K562 (cell line): ENCODE data around the gene ZNF552. TPM values are rescaled to one million over a fixed set of nuclear protein-coding genes. Genes with fewer than 3 reads are reported as not detected.
"Not testable (repeated sequence)": the region's sequence is repeated elsewhere in the genome, so short reads cannot be mapped to it uniquely, and the experiment has no call there.

Experiments
- ATAC-seq: fragments of 200-7000 bp; cut with Tn5 transposase; 3 replicates; pipeline ENCODE4 v1.9.1; 2020; ENCODE audit warnings: moderate library complexity
- BruUV-seq: library from RNA; stranded (reverse); fragments of 400-500 nt; replicated peaks from 2 replicates; lab custom pipeline; 2021; lab: Mats Ljungman, UMichigan
- CTCF ChIA-PET: fragments of 300-600 bp; formaldehyde crosslinking; extraction: SDS; loops from one replicate; lab custom pipeline; 2021; ENCODE audit warnings: low intra/inter-chr PET ratio; lab: Yijun Ruan, JAX
- POLR2A ChIA-PET: fragments of 300-600, 350-650 bp; sonication (Branson Sonifier 250); formaldehyde crosslinking; extraction: SDS; loops from one replicate; lab custom pipeline; 2021; ENCODE audit warnings: antibody characterized with exemption, inconsistent platforms; lab: Yijun Ruan, JAX
- DNase-seq, 4 experiments: peaks; one replicate each; pipeline versions ENCODE4 v3.0.0 to v3.0.0-alpha.2; 2011 to 2018; ENCODE audit warnings: low spot score in 3 of 4, mixed read lengths in 3 of 4; ENCODE audit errors: extremely low read depth in 1 of 4
- FAIRE-seq: peaks from 2 replicates; lab custom pipeline; 2011; peaks lifted over from hg19 to GRCh38; lab: Jason Lieb, UNC
- H2AFZ ChIP-seq: 2 replicates; pipeline ENCODE4 v1.6.0; 2011; ENCODE audit warnings: low read depth, low read length, control low read depth, inconsistent platforms
- H3K27ac ChIP-seq: fragments of 200-600 bp; 3 replicates; pipeline ENCODE4 v1.8.0; 2011; ENCODE audit warnings: low read depth, mild to moderate bottlenecking, control low read depth, inconsistent platforms, low read length, moderate library complexity, mixed read lengths; ENCODE audit errors: extremely low read depth
- H3K27me3 ChIP-seq, 2 experiments: fragments of 300-600 bp in 1 of 2; 2 replicates in 1 of 2; 3 replicates in 1 of 2; pipeline versions ENCODE4 v1.6.0 to v1.8.0; 2011; ENCODE audit warnings: inconsistent platforms in 2 of 2, low read length in 2 of 2, mild to moderate bottlenecking in 1 of 2, mixed read lengths in 1 of 2, moderate library complexity in 1 of 2; ENCODE audit not compliant: control insufficient read depth in 2 of 2, insufficient read depth in 2 of 2
- H3K36me3 ChIP-seq: fragments of 300-600 bp; 3 replicates; pipeline ENCODE4 v1.8.0; 2011; ENCODE audit warnings: mild to moderate bottlenecking, low read length, inconsistent platforms; ENCODE audit not compliant: control insufficient read depth, insufficient read depth
- H3K4me1 ChIP-seq, 2 experiments: fragments of 200-600 bp in 1 of 2; replicated peaks in 1 of 2; 2 replicates in 1 of 2; 3 replicates in 1 of 2; pipeline versions ENCODE4 v1.5.1 to v1.8.0; 2011; ENCODE audit warnings: inconsistent platforms in 2 of 2, low read length in 2 of 2, mild to moderate bottlenecking in 1 of 2, mixed read lengths in 1 of 2, moderate library complexity in 1 of 2; ENCODE audit not compliant: control insufficient read depth in 2 of 2, insufficient read depth in 2 of 2
- H3K4me2 ChIP-seq: 2 replicates; pipeline ENCODE4 v1.6.1; 2011; ENCODE audit warnings: low read length, control low read depth, inconsistent platforms, mixed read lengths; ENCODE audit not compliant: insufficient read depth
- H3K4me3 ChIP-seq: fragments of 200-600 bp; sonication (generic), shearing (Covaris generic); 2 replicates; pipeline ENCODE4 v1.5.1; 2016; ENCODE audit warnings: control low read depth, inconsistent platforms
- H3K79me2 ChIP-seq: fragments of 200-600 bp; 3 replicates; pipeline ENCODE4 v1.8.0; 2011; ENCODE audit warnings: low read length, inconsistent platforms; ENCODE audit not compliant: control insufficient read depth, insufficient read depth
- H3K9ac ChIP-seq, 2 experiments: 2 replicates each; pipeline versions ENCODE4 v1.6.0 to v1.6.1; 2011; ENCODE audit warnings: low read depth in 2 of 2, low read length in 2 of 2, control low read depth in 1 of 2, inconsistent platforms in 1 of 2, mild to moderate bottlenecking in 1 of 2, mixed read lengths in 1 of 2; ENCODE audit not compliant: insufficient read depth in 1 of 2
- H3K9me1 ChIP-seq: one replicate; pipeline ENCODE4 v1.6.0; 2011; ENCODE audit warnings: inconsistent platforms, mild to moderate bottlenecking, low read length, moderate library complexity; ENCODE audit not compliant: control insufficient read depth, insufficient read depth
- H3K9me3 ChIP-seq: replicated peaks from 2 replicates; pipeline ENCODE4 v1.5.1; 2011; ENCODE audit warnings: low read depth, low read length, inconsistent platforms; ENCODE audit not compliant: control insufficient read depth, insufficient read depth
- H4K20me1 ChIP-seq: replicated peaks from 2 replicates; pipeline ENCODE4 v1.6.1; 2011; ENCODE audit warnings: low read length, inconsistent platforms, mixed read lengths; ENCODE audit not compliant: control insufficient read depth, insufficient read depth
- E2F8 ChIP-seq: fragments of 450-650 bp; IDR thresholded peaks from 2 replicates; pipeline ENCODE4 v1.7.1; 2018; ENCODE audit warnings: mild to moderate bottlenecking, low read depth; ENCODE audit not compliant: partially characterized antibody
- EP300 ChIP-seq: IDR thresholded peaks from 2 replicates; pipeline ENCODE4 v1.6.1; 2012; ENCODE audit warnings: low read length, improper control_type of control experiment
- FOXM1 ChIP-seq, 2 experiments: fragments of 450-650 bp in 1 of 2; sonication (generic) in 1 of 2; formaldehyde crosslinking in 1 of 2; IDR thresholded peaks; 2 replicates each; pipeline versions ENCODE4 v1.6.1 to v1.9.0; 2017 to 2022; ENCODE audit warnings: low read depth in 2 of 2, mild to moderate bottlenecking in 2 of 2, missing genetic modification reagents in 1 of 2, moderate library complexity in 1 of 2
- ZKSCAN1 ChIP-seq: fragments of 150-350 bp; IDR thresholded peaks from 2 replicates; pipeline ENCODE4 v1.6.1; 2016; ENCODE audit warnings: low read depth, low read length
- ZNF23 ChIP-seq: fragments of 250-450 bp; sonication (Bioruptor Pico); IDR thresholded peaks from 2 replicates; pipeline ENCODE4 v1.4.0; 2020; ENCODE audit warnings: mild to moderate bottlenecking
- whole genome bisulfite sequencing: fragments of 100-300 bp; shearing (Covaris generic); methylation state at CpG from one replicate; pipeline ENCODE4 v1.1.6; 2016; ENCODE audit warnings: low coverage, mixed read lengths; ENCODE audit not compliant: insufficient coverage; ENCODE audit errors: missing lambda C conversion rate; 5-methylcytosine and 5-hydroxymethylcytosine counted together
- in situ Hi-C: fragments of 300-500 bp; cut with MboI; formaldehyde crosslinking; loops from 4 replicates; pipeline ENCODE4 v1.15.0; 2018; ENCODE audit warnings: inconsistent platforms, mixed read lengths
- intact Hi-C: fragments of 100-400 bp; cut with micrococcal nuclease; formaldehyde crosslinking; loops from 2 replicates; pipeline ENCODE4 v1.14.2; 2022
- polyA plus RNA-seq, 8 experiments: library from polyadenylated mRNA; depleted of rRNA in 4 of 8; stranded (reverse) in 5 of 8; unstranded in 3 of 8; fragments of >200 nt; fragmentation: Nextera tagmentation in 2 of 8; fragmentation: Illumina TruSeq in 1 of 8; extraction: Ambion mirVana in 2 of 8; extraction: Trizol in 1 of 8; gene quantifications; 2 replicates each; pipeline versions ENCODE4 v1.2.1 to v1.2.3, GENCODE V29; 2011 to 2014; ENCODE audit warnings: inconsistent platforms in 1 of 8, missing spikeins in 1 of 8
- total RNA-seq, 7 experiments: library from RNA; depleted of rRNA in 6 of 7; stranded (reverse); fragments of >200 nt in 6 of 7; fragmentation: Illumina TruSeq in 2 of 7; extraction: Trizol in 2 of 7; gene quantifications; 2 replicates each; pipeline versions ENCODE4 v1.2.1 to v1.2.3, GENCODE V29; 2011 to 2021; ENCODE audit warnings: low replicate concordance in 1 of 7
- TF ChIP-seq, protein P1 (sequence below): sonication (generic); formaldehyde crosslinking; IDR thresholded peaks from 2 replicates; pipeline ENCODE4 v1.8.1; 2022; ENCODE audit warnings: missing genetic modification reagents
- TF ChIP-seq, protein P2 (sequence below): sonication (generic); formaldehyde crosslinking; IDR thresholded peaks from 2 replicates; pipeline ENCODE4 v1.8.1; 2023; ENCODE audit warnings: mild to moderate bottlenecking, missing genetic modification reagents, moderate library complexity

ZNF552 gene
- total and polyA plus RNA-seq, 9 of the 15 experiments (the other 6 are each of a cell fraction or from before 2014, with no cell fraction given) = 4.4 to 12.4 (median 8.5) TPM

GRCh38 chr19:57800696-57801095, 14.0 kb downstream of the ZNF552 start:
- intact Hi-C loops (no loop called here), in situ Hi-C loops (no loop called here)
- Histone ChIP-seq H4K20me1 (no peaks in the 10 kb centered on the region), H3K27ac (no peak overlapping the region), H3K9ac (no peak overlapping the region), H3K27me3 (no peaks in the 10 kb centered on the region), H3K4me3 (no peak overlapping the region), H2AFZ (no peak overlapping the region), H3K36me3 (peaks cover 16% of the 10 kb centered on the region; the same call in 2 of the 3 replicates), H3K79me2 (no peaks in the 10 kb centered on the region), H3K4me2 (no peak overlapping the region), H3K4me1 (peaks cover 2 to 5% of the 10 kb centered on the region in 2 experiments; a peak in 4 of 5 replicates), H3K9me1 (no peaks in the 10 kb centered on the region), H3K9me3 (no peaks in the 10 kb centered on the region)
- no peak for DNase-seq
- BruUV-seq = no TSS peak
- 87% methylated on average over 5 of the region's 5 CpGs for WGBS
- TF ChIP-seq, protein P1, sequence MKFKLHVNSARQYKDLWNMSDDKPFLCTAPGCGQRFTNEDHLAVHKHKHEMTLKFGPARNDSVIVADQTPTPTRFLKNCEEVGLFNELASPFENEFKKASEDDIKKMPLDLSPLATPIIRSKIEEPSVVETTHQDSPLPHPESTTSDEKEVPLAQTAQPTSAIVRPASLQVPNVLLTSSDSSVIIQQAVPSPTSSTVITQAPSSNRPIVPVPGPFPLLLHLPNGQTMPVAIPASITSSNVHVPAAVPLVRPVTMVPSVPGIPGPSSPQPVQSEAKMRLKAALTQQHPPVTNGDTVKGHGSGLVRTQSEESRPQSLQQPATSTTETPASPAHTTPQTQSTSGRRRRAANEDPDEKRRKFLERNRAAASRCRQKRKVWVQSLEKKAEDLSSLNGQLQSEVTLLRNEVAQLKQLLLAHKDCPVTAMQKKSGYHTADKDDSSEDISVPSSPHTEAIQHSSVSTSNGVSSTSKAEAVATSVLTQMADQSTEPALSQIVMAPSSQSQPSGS (CRISPR knock-in tag) = no peak
- TF ChIP-seq E2F8 (no peak), EP300 (no peak), ZKSCAN1 (peak; percentile 51; the same call in 1 of the 2 replicates), ZNF23 (no peak), FOXM1 (IDR thresholded peaks at IDR 0.05; ENCODE audit: low read depth) (no peak), FOXM1 (CRISPR knock-in tag; IDR thresholded peaks at IDR 0.05; ENCODE audit: low read depth) (no peak)
- TF ChIP-seq, protein P2, sequence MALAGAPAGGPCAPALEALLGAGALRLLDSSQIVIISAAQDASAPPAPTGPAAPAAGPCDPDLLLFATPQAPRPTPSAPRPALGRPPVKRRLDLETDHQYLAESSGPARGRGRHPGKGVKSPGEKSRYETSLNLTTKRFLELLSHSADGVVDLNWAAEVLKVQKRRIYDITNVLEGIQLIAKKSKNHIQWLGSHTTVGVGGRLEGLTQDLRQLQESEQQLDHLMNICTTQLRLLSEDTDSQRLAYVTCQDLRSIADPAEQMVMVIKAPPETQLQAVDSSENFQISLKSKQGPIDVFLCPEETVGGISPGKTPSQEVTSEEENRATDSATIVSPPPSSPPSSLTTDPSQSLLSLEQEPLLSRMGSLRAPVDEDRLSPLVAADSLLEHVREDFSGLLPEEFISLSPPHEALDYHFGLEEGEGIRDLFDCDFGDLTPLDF (CRISPR knock-in tag) = no peak
- ChIA-PET CTCF (no interaction called here), POLR2A (interaction anchor here (0.9 to 1.0 kb wide), 2 partner anchors 15 to 20 kb away, joined by 3 read pairs; no protein-coding TSS in a partner anchor)
- no peak for ATAC-seq
- FAIRE-seq = no peak

GRCh38 chr19:57796580-57796979, 18.1 kb downstream of the ZNF552 start:
- FAIRE-seq = not testable (repeated sequence)

More at GRCh38 chr19:57796580-57796979, 18.1 kb downstream of the ZNF552 start:
- CTCF ChIA-PET, intact Hi-C loops, in situ Hi-C loops, H3K9ac ChIP-seq, H3K9me1 ChIP-seq, H4K20me1 ChIP-seq, ATAC-seq, POLR2A ChIA-PET, H3K4me2 ChIP-seq, H2AFZ ChIP-seq, DNase-seq, H3K27me3 ChIP-seq, H3K27ac ChIP-seq, H3K4me3 ChIP-seq, BruUV-seq, H3K4me1 ChIP-seq, H3K79me2 ChIP-seq, H3K9me3 ChIP-seq: not testable (repeated sequence)
- peaks cover 21% of the 10 kb centered on the region; the same call in 2 of the 3 replicates for H3K36me3 ChIP-seq
- WGBS = 88% methylated on average over 1 of the region's 1 CpG
